ENCODE measurements around the gene P2RX1.

Gene P2RX1

DNA sequence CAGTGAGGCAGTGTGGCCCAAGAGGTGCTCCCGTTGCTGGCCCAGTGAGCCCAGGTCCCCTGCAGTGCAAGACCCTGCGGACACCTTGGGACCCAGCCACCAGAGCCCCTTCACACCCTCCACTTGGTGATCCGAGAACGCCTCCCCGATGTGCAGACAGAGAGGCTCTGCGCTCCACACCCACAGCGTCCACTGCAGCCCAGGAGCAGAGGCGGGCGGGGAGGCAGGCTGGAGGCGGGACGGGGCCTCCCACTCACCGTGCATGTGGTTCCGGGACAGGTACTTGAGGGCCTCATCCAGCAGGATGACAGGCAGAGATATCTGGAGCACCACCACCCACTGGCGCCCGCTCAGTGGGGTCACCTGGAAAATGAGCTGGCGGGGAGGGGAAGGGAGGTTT, 12.1 kb upstream of the P2RX1 start:
- TF ChIP-seq, protein P1, sequence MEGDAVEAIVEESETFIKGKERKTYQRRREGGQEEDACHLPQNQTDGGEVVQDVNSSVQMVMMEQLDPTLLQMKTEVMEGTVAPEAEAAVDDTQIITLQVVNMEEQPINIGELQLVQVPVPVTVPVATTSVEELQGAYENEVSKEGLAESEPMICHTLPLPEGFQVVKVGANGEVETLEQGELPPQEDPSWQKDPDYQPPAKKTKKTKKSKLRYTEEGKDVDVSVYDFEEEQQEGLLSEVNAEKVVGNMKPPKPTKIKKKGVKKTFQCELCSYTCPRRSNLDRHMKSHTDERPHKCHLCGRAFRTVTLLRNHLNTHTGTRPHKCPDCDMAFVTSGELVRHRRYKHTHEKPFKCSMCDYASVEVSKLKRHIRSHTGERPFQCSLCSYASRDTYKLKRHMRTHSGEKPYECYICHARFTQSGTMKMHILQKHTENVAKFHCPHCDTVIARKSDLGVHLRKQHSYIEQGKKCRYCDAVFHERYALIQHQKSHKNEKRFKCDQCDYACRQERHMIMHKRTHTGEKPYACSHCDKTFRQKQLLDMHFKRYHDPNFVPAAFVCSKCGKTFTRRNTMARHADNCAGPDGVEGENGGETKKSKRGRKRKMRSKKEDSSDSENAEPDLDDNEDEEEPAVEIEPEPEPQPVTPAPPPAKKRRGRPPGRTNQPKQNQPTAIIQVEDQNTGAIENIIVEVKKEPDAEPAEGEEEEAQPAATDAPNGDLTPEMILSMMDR (IDR thresholded peaks at IDR 0.05; ENCODE audit: low read depth, low read length), result no peak
- TF ChIP-seq, protein P2, sequence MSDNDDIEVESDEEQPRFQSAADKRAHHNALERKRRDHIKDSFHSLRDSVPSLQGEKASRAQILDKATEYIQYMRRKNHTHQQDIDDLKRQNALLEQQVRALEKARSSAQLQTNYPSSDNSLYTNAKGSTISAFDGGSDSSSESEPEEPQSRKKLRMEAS (IDR thresholded peaks at IDR 0.05; ENCODE audit: low read depth, low read length), result no peak
- H3K4me3 ChIP-seq (ENCODE audit: low read depth, low read length), result no peak overlapping the region
- no peak for DNase-seq (ENCODE audit: low read depth)

DNA sequence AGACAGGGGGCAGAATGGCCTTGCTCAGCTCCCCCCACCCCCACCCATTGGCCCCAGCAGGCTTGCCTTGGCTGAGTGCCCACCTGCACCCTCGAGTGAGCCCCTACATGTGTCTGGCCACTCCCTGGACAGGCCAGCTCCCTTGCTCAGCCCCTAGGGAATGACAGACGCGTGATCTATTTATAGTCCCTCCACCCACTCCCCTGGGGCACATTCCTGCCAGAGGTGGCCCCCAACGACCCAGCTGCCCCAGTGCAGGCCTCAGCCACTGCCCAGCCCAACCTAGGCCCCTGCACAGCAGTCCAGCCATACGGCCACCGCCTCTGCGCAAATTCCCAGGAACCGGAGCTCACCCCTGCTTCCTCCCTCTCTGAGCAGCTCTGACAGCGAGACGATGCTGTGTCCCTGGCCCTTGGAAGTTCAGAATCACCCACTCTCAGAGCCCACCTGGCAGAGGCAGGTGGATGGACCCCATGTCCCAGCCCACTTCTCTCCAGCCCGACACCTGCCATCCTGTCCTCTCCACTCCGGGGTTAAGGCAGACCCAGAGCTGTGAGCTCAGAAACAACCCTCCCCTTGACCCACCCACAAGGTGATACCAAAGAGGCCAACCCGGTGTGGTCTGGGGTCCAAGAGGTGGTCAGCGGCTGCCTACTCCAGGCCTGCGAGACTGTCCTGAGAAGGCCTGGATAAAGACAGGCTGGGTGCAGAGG, 11.5 kb upstream of the P2RX1 start:
- no peak for DNase-seq (ENCODE audit: low read depth)
- TF ChIP-seq POLR2A (IDR thresholded peaks at IDR 0.05; ENCODE audit: extremely low read depth, insufficient read length) (no peak), MYC (IDR thresholded peaks at IDR 0.05; ENCODE audit: low read depth, low read length) (no peak)
- TF ChIP-seq, protein P2 (IDR thresholded peaks at IDR 0.05; ENCODE audit: low read depth, low read length), result no peak
- TF ChIP-seq, protein P1 (IDR thresholded peaks at IDR 0.05; ENCODE audit: low read depth, low read length), result no peak
- no peak overlapping the region for H3K4me3 ChIP-seq (ENCODE audit: low read depth, low read length)

DNA sequence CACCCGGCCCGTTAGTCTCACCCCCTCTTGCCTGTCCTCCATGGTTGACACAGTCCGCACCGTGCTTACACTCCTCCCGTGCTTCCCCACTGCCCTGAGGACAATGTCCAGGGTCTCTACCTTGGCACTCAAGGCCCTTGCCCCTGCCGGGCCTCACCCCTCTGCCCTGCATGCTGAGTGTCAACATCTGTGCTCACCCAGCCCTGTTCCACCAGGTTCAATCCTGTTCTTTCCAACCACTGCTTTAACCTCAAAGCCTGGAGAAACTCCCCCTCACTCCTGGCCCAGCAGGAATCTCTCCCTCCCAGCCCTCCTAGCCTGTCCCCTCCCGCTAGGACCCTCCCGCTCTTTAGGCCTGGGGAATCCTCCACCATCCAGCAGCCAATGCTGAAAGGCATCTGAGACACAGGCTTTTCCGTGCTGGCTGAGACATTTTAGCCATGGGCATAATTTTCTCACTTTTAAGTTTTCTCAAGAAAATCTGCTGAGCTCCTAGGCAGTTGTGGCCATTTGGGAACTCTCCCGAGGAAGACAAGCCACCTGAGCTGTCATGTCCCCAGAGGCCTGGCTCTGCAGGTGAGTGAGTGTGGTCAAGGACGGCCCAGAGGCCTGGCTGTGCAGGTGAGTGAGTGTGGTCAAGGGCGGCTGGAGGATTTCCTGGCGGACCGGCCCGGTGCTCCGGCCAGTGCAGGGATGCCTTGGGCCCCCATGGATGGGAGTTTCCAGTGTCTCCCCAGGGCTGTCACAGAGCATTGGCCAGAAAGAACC, 10.8 kb upstream of the P2RX1 start:
- H3K4me3 ChIP-seq (ENCODE audit: low read depth, low read length), result no peak overlapping the region
- TF ChIP-seq, protein P2 (IDR thresholded peaks at IDR 0.05; ENCODE audit: low read depth, low read length), result no peak
- TF ChIP-seq, protein P1 (IDR thresholded peaks at IDR 0.05; ENCODE audit: low read depth, low read length), result no peak
- no peak for TF ChIP-seq POLR2A (IDR thresholded peaks at IDR 0.05; ENCODE audit: extremely low read depth, insufficient read length)
- no peak for TF ChIP-seq MYC (IDR thresholded peaks at IDR 0.05; ENCODE audit: low read depth, low read length)
- DNase-seq (ENCODE audit: low read depth), result no peak

DNA sequence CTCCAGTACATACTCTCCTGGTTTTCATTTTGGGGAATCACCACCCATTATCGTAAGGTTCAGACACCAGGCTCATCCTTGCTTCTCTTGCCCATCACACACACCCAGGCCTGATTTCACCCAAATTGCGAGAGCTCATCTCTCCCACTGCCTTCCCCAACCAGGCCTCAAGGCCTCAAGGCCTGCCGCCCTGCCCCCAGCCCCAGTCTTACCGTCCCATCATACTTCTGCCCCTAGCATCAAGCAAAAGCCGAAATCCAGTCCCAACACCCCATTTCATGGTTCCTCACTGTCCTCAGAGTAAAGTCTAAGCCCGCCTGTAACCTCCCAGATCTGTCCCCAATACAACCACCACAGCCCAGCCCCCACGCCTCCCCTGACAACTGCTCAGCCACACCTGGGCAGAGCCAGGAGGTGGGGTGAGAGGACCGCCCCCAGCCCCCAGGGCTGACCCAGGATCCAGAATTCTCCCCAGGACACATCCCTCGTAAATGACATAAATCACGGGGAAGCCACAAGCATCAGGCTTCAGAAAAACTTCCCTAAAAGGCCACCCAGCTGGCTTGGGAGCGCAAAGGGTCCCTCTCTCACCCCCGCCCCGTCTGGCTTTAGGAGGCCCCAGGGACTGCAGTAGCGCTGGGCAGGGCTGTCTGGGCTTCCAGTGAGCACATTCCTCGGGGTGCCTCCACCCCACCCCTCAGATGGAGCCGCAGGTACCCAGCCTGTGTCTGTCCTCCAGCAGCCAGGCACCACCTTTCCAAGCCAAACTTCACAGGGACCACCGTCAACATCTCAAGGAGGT, 9.6 kb upstream of the P2RX1 start:
- no peak for TF ChIP-seq MYC (IDR thresholded peaks at IDR 0.05; ENCODE audit: low read depth, low read length)
- TF ChIP-seq, protein P2 (IDR thresholded peaks at IDR 0.05; ENCODE audit: low read depth, low read length), result no peak
- no peak for DNase-seq (ENCODE audit: low read depth)
- no peak overlapping the region for H3K4me3 ChIP-seq (ENCODE audit: low read depth, low read length)

DNA sequence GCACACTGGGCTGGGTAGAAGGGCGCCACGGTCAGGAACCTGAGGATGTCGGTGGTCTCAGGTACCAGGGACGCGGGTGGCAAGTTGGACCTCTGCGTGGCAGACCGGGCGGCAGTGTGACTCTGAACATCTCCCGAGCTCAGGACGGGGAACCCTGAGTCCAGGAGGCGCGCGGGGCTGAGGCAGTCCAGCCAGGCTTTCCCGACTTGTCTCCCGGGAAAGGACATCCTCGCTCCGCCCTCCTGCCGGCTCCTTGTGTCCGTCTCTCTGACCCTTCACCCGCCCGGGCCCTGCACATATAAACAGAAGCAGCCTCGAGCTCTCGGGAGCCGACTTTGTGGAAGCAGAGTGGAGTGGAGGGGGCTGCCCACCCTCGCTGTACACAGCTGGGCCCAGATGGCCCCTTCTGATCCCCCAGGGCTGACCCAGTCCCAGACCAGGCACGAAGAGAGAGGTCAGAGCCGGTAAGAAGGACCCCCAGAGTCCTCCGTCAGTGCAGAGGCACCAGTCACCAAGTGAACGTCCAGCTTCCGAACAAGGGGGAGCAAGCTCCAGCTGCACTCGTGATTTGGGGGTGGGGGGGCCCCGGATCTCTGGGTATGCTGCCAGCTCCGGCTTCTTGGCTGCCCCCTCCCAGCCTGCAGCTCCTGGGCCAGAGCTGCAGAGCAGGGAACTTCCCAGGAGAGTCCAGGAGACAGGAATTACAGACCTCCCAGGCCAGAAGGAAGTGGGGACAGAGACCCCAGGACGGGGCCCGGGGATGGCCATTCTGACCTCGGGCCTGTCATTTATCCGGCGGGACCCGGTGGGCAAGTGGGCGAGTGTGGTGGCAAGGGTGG, 8.5 kb upstream of the P2RX1 start:
- no peak overlapping the region for H3K4me3 ChIP-seq (ENCODE audit: low read depth, low read length)

DNA sequence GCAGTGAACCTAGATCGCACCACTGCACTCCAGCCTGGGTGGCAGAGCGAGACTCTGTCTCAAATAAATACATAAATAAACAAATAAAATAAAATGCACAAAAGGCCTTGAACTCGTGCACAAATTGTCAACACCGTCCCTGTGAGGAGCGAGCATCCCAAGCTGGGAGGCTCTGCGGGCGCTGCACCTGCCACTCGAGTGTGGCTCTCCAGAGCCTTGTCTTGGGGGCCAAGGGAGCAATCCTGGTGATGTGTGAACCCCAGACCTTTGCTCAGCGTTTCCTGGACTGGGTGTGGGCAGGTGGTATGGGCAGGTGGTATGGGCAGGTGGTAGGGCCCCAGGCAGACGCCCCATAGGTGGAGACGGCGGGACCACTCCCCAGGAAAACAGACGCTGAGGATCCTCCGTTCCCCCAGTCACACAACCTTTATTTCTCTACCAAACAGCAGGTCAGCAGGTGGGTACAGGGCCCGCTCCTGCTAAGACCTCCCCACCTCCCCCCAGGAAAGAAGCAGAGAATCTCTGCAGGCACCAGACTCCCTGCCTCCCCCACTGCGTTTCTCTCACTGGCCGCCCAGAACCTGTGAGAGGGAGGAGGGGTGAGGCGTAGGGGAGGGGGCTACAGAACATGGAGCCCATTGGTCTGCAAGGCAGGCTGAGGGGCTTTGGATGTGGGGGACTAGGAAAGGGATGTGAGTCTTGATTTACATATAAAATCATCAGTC, 7.4 kb upstream of the P2RX1 start:
- H3K4me3 ChIP-seq (ENCODE audit: low read depth, low read length), result no peak overlapping the region
- DNase-seq (ENCODE audit: low read depth), result no peak
- TF ChIP-seq, protein P1 (IDR thresholded peaks at IDR 0.05; ENCODE audit: low read depth, low read length), result no peak
- no peak for TF ChIP-seq MYC (IDR thresholded peaks at IDR 0.05; ENCODE audit: low read depth, low read length)

More for the DNA sequence above, 8.5 kb upstream of the P2RX1 start:
- no peak for TF ChIP-seq MYC (IDR thresholded peaks at IDR 0.05; ENCODE audit: low read depth, low read length)
- no peak for DNase-seq (ENCODE audit: low read depth)
